Panc1 (cell line): ENCODE results near the gene PSENEN. TPM values are rescaled to one million over a fixed set of nuclear protein-coding genes. Genes with fewer than 3 reads are reported as not detected.

Experiments used
- ATAC-seq: fragments of 200-7000 bp; cut with Tn5 transposase; 2 replicates; pipeline ENCODE4 v1.9.1; 2020; ENCODE audit warnings: mild to moderate bottlenecking, moderate library complexity
- BruUV-seq: library from RNA; stranded (reverse); fragments of 400-500 nt; replicated peaks from 2 replicates; lab custom pipeline; 2021; lab: Mats Ljungman, UMichigan
- CTCF ChIA-PET: fragments of 300-600 bp; sonication (Branson Sonifier 250); formaldehyde crosslinking; loops from one replicate; lab custom pipeline; 2022; ENCODE audit warnings: antibody characterized with exemption; lab: Charles Lee
- POLR2A ChIA-PET: fragments of 300-600 bp; sonication (Branson Sonifier 250); formaldehyde crosslinking; loops from one replicate; lab custom pipeline; 2022; ENCODE audit warnings: antibody characterized with exemption; lab: Charles Lee
- DNase-seq: peaks from one replicate; pipeline ENCODE4 v3.0.0-alpha.2; 2010; ENCODE audit warnings: low read depth, low spot score
- H3K27ac ChIP-seq: 2 replicates; pipeline ENCODE4 v1.5.1; 2011; ENCODE audit warnings: mild to moderate bottlenecking, low read length, inconsistent platforms
- H3K27me3 ChIP-seq: fragments of 200-500 bp; sonication (Bioruptor generic); 2 replicates; pipeline ENCODE4 v1.6.0; 2014; ENCODE audit warnings: low read length, inconsistent platforms; ENCODE audit not compliant: control insufficient read depth, insufficient read depth
- H3K36me3 ChIP-seq: fragments of 200-500 bp; sonication (Bioruptor generic); 2 replicates; pipeline ENCODE4 v1.5.1; 2014; ENCODE audit warnings: inconsistent platforms, mild to moderate bottlenecking, low read length, moderate library complexity; ENCODE audit not compliant: control insufficient read depth, insufficient read depth
- H3K4me1 ChIP-seq: 2 replicates; pipeline ENCODE4 v1.5.1; 2011; ENCODE audit warnings: inconsistent platforms, mild to moderate bottlenecking, low read length, moderate library complexity; ENCODE audit not compliant: control insufficient read depth, insufficient read depth
- H3K4me3 ChIP-seq, 2 experiments: 2 replicates each; pipeline ENCODE4 v1.5.1; 2011 to 2012; ENCODE audit warnings: low read depth in 2 of 2, low read length in 2 of 2, mild to moderate bottlenecking in 2 of 2, inconsistent platforms in 1 of 2, moderate library complexity in 1 of 2
- H3K9me3 ChIP-seq: fragments of 200-500 bp; sonication (Bioruptor generic); 2 replicates; pipeline ENCODE4 v1.5.1; 2014; ENCODE audit warnings: low read depth, mild to moderate bottlenecking, inconsistent platforms, low read length, moderate library complexity; ENCODE audit not compliant: control insufficient read depth, insufficient read depth
- CTCF ChIP-seq: fragments of 450-650 bp; IDR thresholded peaks from 2 replicates; pipeline ENCODE4 v1.5.1; 2017; ENCODE audit warnings: mild to moderate bottlenecking
- POLR2AphosphoS5 ChIP-seq: IDR thresholded peaks from 2 replicates; pipeline ENCODE4 v1.6.1; 2012; ENCODE audit warnings: mild to moderate bottlenecking, low read depth, low read length, moderate library complexity
- REST ChIP-seq, 2 experiments: IDR thresholded peaks; 2 replicates each; pipeline ENCODE4 v1.6.1; 2011 to 2012; ENCODE audit warnings: low read depth in 2 of 2, control low read depth in 1 of 2, low read length in 1 of 2, mild to moderate bottlenecking in 1 of 2, moderate library complexity in 1 of 2; ENCODE audit not compliant: insufficient read depth in 1 of 2
- SIN3A ChIP-seq: IDR thresholded peaks from 2 replicates; pipeline ENCODE4 v1.6.1; 2012; ENCODE audit warnings: low read depth, mild to moderate bottlenecking, low read length, moderate library complexity, borderline replicate concordance; ENCODE audit not compliant: insufficient read depth
- TCF7L2 ChIP-seq: IDR thresholded peaks from 2 replicates; pipeline ENCODE4 v1.6.1; 2011; ENCODE audit warnings: mild to moderate bottlenecking, low read depth, low read length, inconsistent platforms
- in situ Hi-C: cut with HindIII; loops from 2 replicates; pipeline ENCODE4 v1.10.0; 2016; ENCODE audit warnings: low sequenced_read_pairs, low pct_unique_long_range_greater_than_20kb
- intact Hi-C: fragments of 100-400 bp; cut with micrococcal nuclease; formaldehyde crosslinking; loops from one replicate; pipeline ENCODE4 v1.10.0; 2022; ENCODE audit not compliant: unreplicated experiment
- total RNA-seq: library from RNA; stranded (reverse); gene quantifications from one replicate; pipeline ENCODE4 v1.2.1, GENCODE V29; 2021; ENCODE audit not compliant: unreplicated experiment

The PSENEN gene
- total RNA-seq, 1 experiment from 2014 or later: 169 TPM

- no peak overlapping the region for H3K4me3 ChIP-seq
- TF ChIP-seq POLR2AphosphoS5 (peak; percentile 36; the same call in 1 of the 2 replicates), REST (IDR thresholded peaks at IDR 0.05; ENCODE audit: insufficient read depth in 1 of 2, low read depth in 2 of 2, low read length in 1 of 2) (no peak), CTCF (no peak), TCF7L2 (no peak), SIN3A (no peak)
- no peaks in the 10 kb centered on the region for H3K9me3 ChIP-seq
- H3K4me1 ChIP-seq: peaks cover 11% of the 10 kb centered on the region; the same call in 1 of the 2 replicates
- DNase-seq: no peak
- CTCF ChIA-PET: interaction anchor here (0.6 kb wide), 1 partner anchor 28 kb away, joined by 3 read pairs; the partner anchor contains the start of genes PSENEN and U2AF1L4
- no peak overlapping the region for H3K27ac ChIP-seq
- no peaks in the 10 kb centered on the region for H3K27me3 ChIP-seq
- no TSS peak for BruUV-seq
- ATAC-seq: no peak
- no peaks in the 10 kb centered on the region for H3K36me3 ChIP-seq
- intact Hi-C loops: no loop called here
- POLR2A ChIA-PET: no interaction called here
- in situ Hi-C loops: no loop called here
Observed at GRCh38 chr19:35773020-35773806, 27.8 kb downstream of the PSENEN start.

GRCh38 chr19:35774274-35775045 is 29.0 kb downstream of the PSENEN start:
- POLR2A ChIA-PET: no interaction called here
- TF ChIP-seq CTCF: no peak
- no peak for TF ChIP-seq SIN3A
- no peak for TF ChIP-seq REST (IDR thresholded peaks at IDR 0.05; ENCODE audit: insufficient read depth in 1 of 2, low read depth in 2 of 2, low read length in 1 of 2)
- no peak for TF ChIP-seq TCF7L2
- TF ChIP-seq POLR2AphosphoS5: no peak
- Histone ChIP-seq H3K36me3 (no peaks in the 10 kb centered on the region), H3K27me3 (no peaks in the 10 kb centered on the region), H3K4me3 (peak overlapping the region; percentile 54 to 65), H3K4me1 (peaks cover 11% of the 10 kb centered on the region; the same call in 1 of the 2 replicates), H3K27ac (0 out of 2 replicates have a peak overlapping the region, but pooled peaks have one; percentile 1), H3K9me3 (no peaks in the 10 kb centered on the region)
- intact Hi-C loops: no loop called here
- ATAC-seq: peak; percentile 2; the same call in 1 of the 2 replicates
- BruUV-seq: no TSS peak
- in situ Hi-C loops: no loop called here
- CTCF ChIA-PET: interaction anchor here (0.6 kb wide), 2 partner anchors 38 to 620 kb away, joined by 4 to 8 read pairs; partner anchors contain the start of gene PRODH2
- no peak for DNase-seq
